ENCODE data around the gene PRKD2. TPM values are rescaled to one million over a fixed set of nuclear protein-coding genes. Genes with fewer than 3 reads are reported as not detected.
A peak's percentile ranks its signal among the peaks of the same experiment; 100 is the strongest.

PRKD2 gene
- total RNA-seq, 1 donor from 2014 or later = 132 TPM

- H3K36me3 Mint-ChIP-seq (ENCODE audit: low read depth, unreplicated experiment) = peaks cover 26% of the 10 kb centered on the region
- H3K27me3 Mint-ChIP-seq (ENCODE audit: unreplicated experiment) = peaks cover 19% of the 10 kb centered on the region
- H3K9me3 Mint-ChIP-seq (ENCODE audit: unreplicated experiment) = no peaks in the 10 kb centered on the region
- peaks cover 27% of the 10 kb centered on the region for H3K4me1 Mint-ChIP-seq (ENCODE audit: unreplicated experiment)
- no peak for DNase-seq (ENCODE audit: low spot score)
- H3K4me3 Mint-ChIP-seq (ENCODE audit: unreplicated experiment) = peak overlapping the region; percentile 52
- H3K27ac Mint-ChIP-seq (ENCODE audit: unreplicated experiment) = peak overlapping the region; percentile 80
- TF ChIP-seq CTCF (IDR thresholded peaks at IDR 0.05; ENCODE audit: unreplicated experiment) = no peak
These were observed 5.1 kb upstream of the PRKD2 start for GRCh38 chr19:46722004-46722380.

- Mint-ChIP-seq H3K27ac (ENCODE audit: unreplicated experiment) (peak overlapping the region; percentile 80), H3K9me3 (ENCODE audit: unreplicated experiment) (no peaks in the 10 kb centered on the region), H3K27me3 (ENCODE audit: unreplicated experiment) (peaks cover 19% of the 10 kb centered on the region), H3K4me3 (ENCODE audit: unreplicated experiment) (no peak overlapping the region), H3K36me3 (ENCODE audit: low read depth, unreplicated experiment) (peaks cover 26% of the 10 kb centered on the region), H3K4me1 (ENCODE audit: unreplicated experiment) (peaks cover 26% of the 10 kb centered on the region)
- peak; percentile 29 for TF ChIP-seq CTCF (IDR thresholded peaks at IDR 0.05; ENCODE audit: unreplicated experiment)
- peak; percentile 60 for DNase-seq (ENCODE audit: low spot score)
These were observed 4.5 kb upstream of the PRKD2 start for GRCh38 chr19:46721269-46722003.

- Mint-ChIP-seq H3K27ac (ENCODE audit: unreplicated experiment) (no peak overlapping the region), H3K4me3 (ENCODE audit: unreplicated experiment) (peak overlapping the region; percentile 65), H3K27me3 (ENCODE audit: unreplicated experiment) (peaks cover 21% of the 10 kb centered on the region), H3K9me3 (ENCODE audit: unreplicated experiment) (no peaks in the 10 kb centered on the region), H3K36me3 (ENCODE audit: low read depth, unreplicated experiment) (peaks cover 18% of the 10 kb centered on the region), H3K4me1 (ENCODE audit: unreplicated experiment) (peaks cover 20% of the 10 kb centered on the region)
- no peak for TF ChIP-seq CTCF (IDR thresholded peaks at IDR 0.05; ENCODE audit: unreplicated experiment)
- no peak for DNase-seq (ENCODE audit: low spot score)
These were observed 3.8 kb upstream of the PRKD2 start for GRCh38 chr19:46720503-46721239.

- H3K4me3 Mint-ChIP-seq (ENCODE audit: unreplicated experiment) = peak overlapping the region; percentile 76
- TF ChIP-seq CTCF (IDR thresholded peaks at IDR 0.05; ENCODE audit: unreplicated experiment) = no peak
- no peak for DNase-seq (ENCODE audit: low spot score)
- H3K36me3 Mint-ChIP-seq (ENCODE audit: low read depth, unreplicated experiment) = peaks cover 16% of the 10 kb centered on the region
- H3K4me1 Mint-ChIP-seq (ENCODE audit: unreplicated experiment) = peaks cover 23% of the 10 kb centered on the region
- H3K9me3 Mint-ChIP-seq (ENCODE audit: unreplicated experiment) = no peaks in the 10 kb centered on the region
- H3K27ac Mint-ChIP-seq (ENCODE audit: unreplicated experiment) = peak overlapping the region; percentile 85
- peaks cover 24% of the 10 kb centered on the region for H3K27me3 Mint-ChIP-seq (ENCODE audit: unreplicated experiment)
These were observed 3.0 kb upstream of the PRKD2 start for GRCh38 chr19:46719629-46720502.
